Activated CD8-positive, alpha-beta T cell treated with anti-CD3 and anti-CD28 coated beads, Interleukin-2, amount 10 ng/mL, durations not matched to agents 7 days and 5 days (primary cell): ENCODE results near the gene DYNAP. TPM values are rescaled to one million over a fixed set of nuclear protein-coding genes. Genes with fewer than 3 reads are reported as not detected.

ENCODE experiments used
- ATAC-seq: fragments of 150-1000 bp; cut with Tn5 transposase; one replicate; pipeline ENCODE4 v1.10.0; 2021; ENCODE audit warnings: moderate library complexity
- CTCF ChIA-PET: fragments of 350-600 bp; sonication (Branson Sonifier 250); formaldehyde crosslinking; loops from one replicate; lab custom pipeline; 2021; ENCODE audit warnings: antibody characterized with exemption; lab: Charles Lee
- POLR2A ChIA-PET: fragments of 350-600 bp; sonication (Branson Sonifier 250); formaldehyde crosslinking; loops from one replicate; lab custom pipeline; 2021; ENCODE audit warnings: antibody characterized with exemption; lab: Charles Lee
- DNase-seq: peaks from one replicate; pipeline ENCODE4 v3.0.0-alpha.2; 2020
- H3K27ac Mint-ChIP-seq: one replicate; pipeline ENCODE4 v1.8.0; 2021; ENCODE audit warnings: mild to moderate bottlenecking, mixed read lengths
- H3K27me3 Mint-ChIP-seq: one replicate; pipeline ENCODE4 v1.8.0; 2021; ENCODE audit warnings: low read depth, mixed read lengths
- H3K36me3 Mint-ChIP-seq: one replicate; pipeline ENCODE4 v1.8.0; 2021; ENCODE audit warnings: low read depth, mixed read lengths
- H3K4me1 Mint-ChIP-seq: one replicate; pipeline ENCODE4 v1.8.0; 2021; ENCODE audit warnings: low read depth, mixed read lengths
- H3K4me3 Mint-ChIP-seq: one replicate; pipeline ENCODE4 v1.8.0; 2021; ENCODE audit warnings: mild to moderate bottlenecking, mixed read lengths
- H3K9me3 Mint-ChIP-seq: one replicate; pipeline ENCODE4 v1.8.0; 2022; ENCODE audit warnings: mixed read lengths; ENCODE audit not compliant: insufficient read depth
- total RNA-seq, 2 experiments: library from RNA; stranded (reverse); gene quantifications; one replicate each; pipeline ENCODE4 v1.2.3, GENCODE V29; 2021

DYNAP gene, protein sequence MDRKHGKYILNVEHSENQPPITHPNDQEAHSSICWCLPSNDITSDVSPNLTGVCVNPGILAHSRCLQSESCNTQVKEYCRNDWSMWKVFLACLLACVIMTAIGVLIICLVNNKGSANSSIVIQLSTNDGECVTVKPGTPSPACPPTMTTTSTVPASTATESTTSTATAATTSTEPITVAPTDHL
- total RNA-seq = not detected

DNA sequence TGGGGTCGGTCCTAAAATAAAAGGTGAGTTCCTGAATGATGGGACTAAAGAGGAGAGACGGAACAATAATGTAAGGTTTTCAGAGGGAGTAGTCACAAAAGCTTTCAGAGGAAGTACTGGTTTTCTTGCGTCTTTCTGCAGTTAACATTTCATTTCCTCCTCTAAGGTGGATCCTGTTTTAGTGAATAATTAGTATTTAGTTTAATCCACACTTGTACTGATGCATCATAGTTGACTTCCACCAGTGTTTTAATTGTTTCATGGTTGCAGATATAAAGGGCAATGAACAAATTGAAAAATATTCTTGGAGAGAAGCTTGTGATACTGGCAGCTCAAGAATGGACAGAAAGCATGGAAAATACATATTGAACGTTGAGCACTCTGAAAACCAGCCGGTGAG lies at the start of gene DYNAP:
TSS of gene DYNAP (plus strand) at position 301 of the 400 bp plus-strand sequence. CDS start at position 339, 38 bp downstream.
- Mint-ChIP-seq H3K9me3 (no peaks in the 10 kb centered on the region), H3K27ac (no peak within 1 kb of the TSS), H3K27me3 (peaks cover 2% of the 10 kb centered on the region), H3K4me3 (no peak within 1 kb of the TSS), H3K4me1 (no peaks in the 10 kb centered on the region), H3K36me3 (no peaks in the 10 kb centered on the region)
- ChIA-PET POLR2A (no interaction called here), CTCF (no interaction called here)
- no peak for DNase-seq
- no peak for ATAC-seq

DNA sequence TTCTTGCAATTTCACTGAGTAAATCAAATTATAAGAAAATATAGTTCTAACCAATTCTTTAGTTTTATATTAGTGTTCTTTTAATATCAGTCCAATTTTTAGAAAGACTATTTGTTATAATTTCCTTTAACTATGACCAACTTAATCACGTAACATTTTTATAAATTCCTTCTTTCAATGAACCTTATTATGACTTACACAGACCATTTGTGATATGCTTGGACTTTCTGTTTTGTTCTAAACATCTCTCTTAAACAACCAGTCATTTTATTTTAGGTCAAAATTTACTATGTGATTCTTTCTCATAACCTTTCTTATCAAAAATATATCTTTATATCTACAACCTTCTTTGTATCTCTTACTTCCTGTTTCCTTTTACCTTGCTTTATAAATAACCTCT lies 39.5 kb upstream of the DYNAP start:
- POLR2A ChIA-PET = no interaction called here
- H3K27ac Mint-ChIP-seq = no peak overlapping the region
- H3K9me3 Mint-ChIP-seq = peaks cover 4% of the 10 kb centered on the region
- no peak for DNase-seq
- H3K4me3 Mint-ChIP-seq = no peak overlapping the region
- H3K4me1 Mint-ChIP-seq = no peaks in the 10 kb centered on the region
- H3K36me3 Mint-ChIP-seq = no peaks in the 10 kb centered on the region
- ATAC-seq = no peak
- CTCF ChIA-PET = interaction anchor here (1.8 kb wide), 1 partner anchor 8 kb away, joined by 5 read pairs; no protein-coding TSS in a partner anchor
- H3K27me3 Mint-ChIP-seq = no peaks in the 10 kb centered on the region

DNA sequence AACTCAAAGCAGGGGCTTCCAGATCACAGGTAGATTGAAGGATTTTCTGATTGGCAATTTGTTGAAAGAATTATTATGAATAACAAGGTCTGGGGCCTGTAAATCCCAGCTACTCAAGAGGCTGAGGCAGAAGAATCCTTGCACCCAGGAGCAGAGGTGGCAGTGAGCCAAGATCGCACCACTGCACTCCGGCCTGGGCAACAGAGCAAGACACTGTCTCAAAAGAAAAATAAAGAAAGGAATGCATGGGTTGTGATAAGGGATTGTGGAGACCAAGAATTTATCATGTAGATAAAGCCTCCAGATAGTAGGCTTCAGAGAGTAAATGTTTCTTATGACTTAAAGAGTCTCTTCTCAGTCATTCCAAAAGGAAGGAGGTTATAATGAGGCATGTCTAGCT lies 35.8 kb upstream of the DYNAP start:
- POLR2A ChIA-PET = no interaction called here
- ATAC-seq (no peak), DNase-seq (no peak)
- Mint-ChIP-seq H3K27me3 (no peaks in the 10 kb centered on the region), H3K27ac (no peak overlapping the region), H3K4me3 (no peak overlapping the region), H3K9me3 (peaks cover 4% of the 10 kb centered on the region), H3K36me3 (no peaks in the 10 kb centered on the region), H3K4me1 (no peaks in the 10 kb centered on the region)
- CTCF ChIA-PET = interaction anchor here (1.0 kb wide), 1 partner anchor 332 kb away, joined by 3 read pairs; no protein-coding TSS in a partner anchor

DNA sequence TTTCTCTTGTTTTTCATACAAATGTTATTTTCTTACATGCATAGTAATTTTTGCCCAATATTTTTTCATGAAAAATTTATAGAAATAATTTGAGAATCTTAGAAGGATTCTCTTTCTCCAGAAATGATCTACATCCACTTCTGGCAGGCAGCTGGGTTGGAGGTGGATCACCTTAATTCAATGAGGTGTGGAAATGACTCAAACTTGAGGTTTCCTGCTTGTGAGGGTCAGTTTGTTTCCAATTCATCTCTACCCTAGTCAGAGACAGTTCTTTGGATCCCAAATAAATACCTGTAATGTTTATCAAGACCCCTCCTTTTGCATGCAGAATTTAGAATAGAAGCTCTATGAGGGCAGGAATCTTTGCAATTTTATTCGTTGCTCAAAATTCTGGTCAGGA lies 35.0 kb upstream of the DYNAP start:
- H3K27ac Mint-ChIP-seq = no peak overlapping the region

DNA sequence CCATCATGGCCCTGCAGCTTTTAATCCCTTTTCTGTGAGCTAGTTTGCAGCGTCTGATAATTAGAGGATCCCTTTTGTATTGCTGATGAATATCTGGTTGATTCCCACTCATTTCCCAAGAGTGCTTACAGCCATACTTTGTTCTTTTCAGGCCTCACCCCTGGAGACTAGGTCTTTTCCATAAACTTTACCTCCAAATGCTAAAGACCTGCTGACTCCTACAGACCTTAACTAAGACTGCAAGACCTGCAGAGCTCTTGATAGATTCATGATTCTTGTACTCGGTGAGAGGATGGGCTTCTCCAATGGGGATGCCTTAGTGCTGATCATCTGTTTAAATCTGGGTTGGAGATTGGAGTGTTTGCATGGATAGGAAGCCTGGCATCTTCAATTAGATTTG lies 33.1 kb upstream of the DYNAP start:
- H3K36me3 Mint-ChIP-seq = no peaks in the 10 kb centered on the region
- ATAC-seq (no peak), DNase-seq (no peak)
- no peak overlapping the region for H3K27ac Mint-ChIP-seq
- ChIA-PET POLR2A (no interaction called here), CTCF (interaction anchor here (1.0 to 1.7 kb wide), 3 partner anchors 25 to 133 kb away, joined by 3 to 6 read pairs (median 3); no protein-coding TSS in a partner anchor)
- H3K4me1 Mint-ChIP-seq = no peaks in the 10 kb centered on the region
- no peaks in the 10 kb centered on the region for H3K9me3 Mint-ChIP-seq
- H3K27me3 Mint-ChIP-seq = no peaks in the 10 kb centered on the region
- no peak overlapping the region for H3K4me3 Mint-ChIP-seq

More for the DNA sequence above, 35.0 kb upstream of the DYNAP start:
- CTCF ChIA-PET = no interaction called here
- POLR2A ChIA-PET = no interaction called here
- Mint-ChIP-seq H3K27me3 (no peaks in the 10 kb centered on the region), H3K4me1 (no peaks in the 10 kb centered on the region), H3K4me3 (no peak overlapping the region), H3K36me3 (no peaks in the 10 kb centered on the region), H3K9me3 (peaks cover 4% of the 10 kb centered on the region)
- ATAC-seq = no peak
- DNase-seq = no peak

DNA sequence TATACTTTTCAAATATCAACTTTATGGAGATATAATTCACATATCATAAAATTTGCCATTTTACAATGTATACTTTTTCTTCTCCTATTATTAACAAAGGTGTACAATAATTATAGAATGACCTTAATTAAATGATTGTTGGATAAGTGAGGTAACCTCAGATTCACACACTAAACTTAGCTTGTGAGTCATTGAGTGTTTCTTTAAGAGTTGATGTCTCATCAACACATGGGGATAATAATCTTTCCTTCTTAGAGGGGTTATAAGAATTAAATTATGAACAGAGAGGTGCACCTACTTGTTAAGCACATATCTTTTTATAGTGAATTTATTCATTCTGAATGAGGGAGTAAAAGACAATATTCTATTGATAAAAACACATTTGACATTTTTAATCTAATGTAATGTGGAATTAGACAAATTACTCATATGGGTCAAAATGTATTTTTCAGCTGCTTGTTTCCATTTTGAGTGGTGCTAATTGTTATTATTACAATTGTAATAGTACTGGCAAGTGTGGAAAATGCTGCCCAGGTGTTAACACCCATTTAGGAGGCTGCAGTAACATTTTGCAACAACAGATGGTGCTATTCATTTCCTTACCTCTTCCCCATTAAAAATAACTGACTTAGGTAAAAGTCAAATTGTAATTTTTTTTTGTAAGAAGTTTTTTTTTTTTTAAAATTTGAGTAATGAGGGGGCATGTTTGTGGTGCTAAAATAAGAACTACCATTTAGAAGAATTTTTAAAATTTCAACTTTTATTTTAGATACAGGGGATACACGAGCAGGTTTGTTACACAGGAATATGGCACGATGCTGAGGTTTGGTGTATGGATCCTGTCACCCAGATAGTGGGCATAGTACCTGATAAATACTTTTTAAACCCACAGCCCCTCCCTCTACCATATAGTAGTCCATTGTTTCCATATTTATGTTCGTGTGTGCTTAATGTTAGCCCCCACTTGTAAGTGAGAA lies 32.1 kb upstream of the DYNAP start:
- no peak for ATAC-seq
- DNase-seq = peak; percentile 24
- Mint-ChIP-seq H3K9me3 (no peaks in the 10 kb centered on the region), H3K36me3 (no peaks in the 10 kb centered on the region), H3K27me3 (no peaks in the 10 kb centered on the region), H3K4me1 (no peaks in the 10 kb centered on the region), H3K27ac (no peak overlapping the region), H3K4me3 (no peak overlapping the region)
- ChIA-PET CTCF (interaction anchor here (1.0 to 1.8 kb wide), 6 partner anchors 8 to 425 kb away, joined by 3 to 7 read pairs (median 4); no protein-coding TSS in a partner anchor), POLR2A (no interaction called here)

DNA sequence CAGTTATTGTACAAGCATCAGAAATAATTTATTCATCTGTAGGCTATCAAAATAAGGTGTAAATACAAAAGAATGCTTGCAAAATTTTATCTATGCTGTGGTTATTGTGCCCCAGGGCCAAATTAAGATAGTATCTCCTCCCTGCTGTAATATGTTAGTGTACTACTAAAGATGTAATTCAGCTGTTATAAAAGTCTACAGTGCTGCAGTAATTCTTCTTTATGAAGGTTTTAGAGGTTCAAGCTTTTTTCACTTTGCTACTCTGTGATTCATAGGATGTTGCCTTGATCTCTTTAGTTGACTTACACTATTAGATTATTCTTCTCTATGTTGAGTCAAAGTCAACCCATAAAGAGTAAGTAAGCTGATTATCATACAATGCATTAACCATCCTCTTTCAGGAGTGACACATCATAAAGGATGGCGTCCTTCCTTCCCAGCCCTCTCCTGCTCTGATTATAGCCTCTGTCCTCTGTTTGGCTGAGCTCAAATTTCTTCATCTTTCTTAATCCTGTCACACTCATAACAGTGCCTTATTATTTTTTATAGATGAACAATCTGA lies 29.3 kb upstream of the DYNAP start:
- ATAC-seq = no peak
- Mint-ChIP-seq H3K9me3 (no peaks in the 10 kb centered on the region), H3K27me3 (peaks cover 2% of the 10 kb centered on the region), H3K4me1 (no peaks in the 10 kb centered on the region), H3K36me3 (no peaks in the 10 kb centered on the region), H3K4me3 (no peak overlapping the region), H3K27ac (no peak overlapping the region)
- POLR2A ChIA-PET = no interaction called here
- no peak for DNase-seq
- CTCF ChIA-PET = interaction anchor here (1.0 kb wide), 1 partner anchor 109 kb away, joined by 3 read pairs; no protein-coding TSS in a partner anchor

DNA sequence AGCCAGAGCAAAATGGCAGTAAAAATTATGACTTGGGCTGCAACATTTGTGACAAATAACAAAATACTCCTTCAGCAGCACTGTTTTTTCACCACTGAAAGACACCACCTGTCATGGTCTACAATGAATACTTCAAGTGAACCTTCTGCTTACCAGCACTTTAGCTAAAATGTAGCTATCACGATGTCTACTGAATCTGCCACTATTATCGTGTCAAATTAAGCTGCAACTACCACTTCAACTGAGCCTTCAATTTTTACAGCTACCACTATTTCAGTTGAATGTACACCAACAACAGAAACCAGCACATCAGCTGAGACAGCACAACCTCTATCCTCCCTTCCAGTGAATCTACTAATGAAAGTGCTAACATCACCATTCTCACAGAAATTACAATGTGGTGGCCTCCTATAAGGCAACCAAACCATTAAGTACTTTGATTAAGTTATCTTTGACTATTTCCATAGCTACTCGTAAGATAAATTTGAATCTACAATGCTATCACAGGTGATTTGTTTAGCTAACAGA lies 10.8 kb upstream of the DYNAP start:
- Mint-ChIP-seq H3K27ac (no peak overlapping the region), H3K36me3 (no peaks in the 10 kb centered on the region), H3K9me3 (no peaks in the 10 kb centered on the region), H3K4me1 (no peaks in the 10 kb centered on the region), H3K4me3 (no peak overlapping the region), H3K27me3 (no peaks in the 10 kb centered on the region)
- DNase-seq (no peak), ATAC-seq (no peak)
- POLR2A ChIA-PET = no interaction called here
- CTCF ChIA-PET = no interaction called here

DNA sequence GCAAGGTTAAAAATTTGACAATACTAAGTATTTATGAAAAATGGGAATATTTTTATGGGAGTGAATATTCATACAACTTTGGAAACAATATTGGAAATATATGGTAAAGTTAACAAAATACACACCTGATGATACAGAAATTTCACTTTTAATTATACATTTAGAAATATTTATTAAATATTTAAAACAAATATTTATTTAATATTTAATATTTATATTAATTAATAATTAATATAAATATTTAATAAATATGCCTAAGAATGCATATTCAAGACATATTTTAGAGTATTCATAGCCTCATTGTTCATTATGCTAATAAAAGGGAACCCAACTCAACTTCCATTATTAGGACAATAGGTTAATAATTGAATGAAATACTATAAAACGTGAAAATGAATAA lies 7.0 kb upstream of the DYNAP start:
- no peak for DNase-seq
- H3K36me3 Mint-ChIP-seq = no peaks in the 10 kb centered on the region
- peaks cover 3% of the 10 kb centered on the region for H3K27me3 Mint-ChIP-seq
- no peaks in the 10 kb centered on the region for H3K4me1 Mint-ChIP-seq
- ChIA-PET POLR2A (no interaction called here), CTCF (no interaction called here)
- no peaks in the 10 kb centered on the region for H3K9me3 Mint-ChIP-seq
- no peak overlapping the region for H3K4me3 Mint-ChIP-seq
- ATAC-seq = no peak
- no peak overlapping the region for H3K27ac Mint-ChIP-seq

DNA sequence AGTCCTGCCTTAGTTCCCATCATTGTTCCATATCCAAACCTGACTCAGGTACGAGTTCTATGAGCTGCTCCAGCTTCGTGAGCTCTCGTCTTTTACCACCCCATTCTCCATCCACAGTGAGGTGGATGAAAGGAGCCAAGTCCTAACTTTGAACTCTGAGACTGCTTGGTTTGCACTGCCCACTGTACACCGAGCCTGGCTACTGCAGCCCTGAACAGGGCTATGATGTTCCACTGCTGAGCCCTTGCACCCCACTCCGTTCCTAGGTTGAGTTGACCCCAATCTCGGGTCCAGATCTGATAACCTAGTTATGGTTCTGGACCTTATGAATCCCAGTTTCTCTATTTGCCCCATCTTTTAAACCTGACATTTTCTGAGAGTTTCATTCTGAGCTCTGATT lies 5.3 kb upstream of the DYNAP start:
- Mint-ChIP-seq H3K9me3 (no peaks in the 10 kb centered on the region), H3K27ac (no peak overlapping the region), H3K4me1 (no peaks in the 10 kb centered on the region), H3K36me3 (no peaks in the 10 kb centered on the region), H3K27me3 (peaks cover 3% of the 10 kb centered on the region), H3K4me3 (no peak overlapping the region)
- ChIA-PET POLR2A (no interaction called here), CTCF (no interaction called here)
- no peak for ATAC-seq
- DNase-seq = no peak

DNA sequence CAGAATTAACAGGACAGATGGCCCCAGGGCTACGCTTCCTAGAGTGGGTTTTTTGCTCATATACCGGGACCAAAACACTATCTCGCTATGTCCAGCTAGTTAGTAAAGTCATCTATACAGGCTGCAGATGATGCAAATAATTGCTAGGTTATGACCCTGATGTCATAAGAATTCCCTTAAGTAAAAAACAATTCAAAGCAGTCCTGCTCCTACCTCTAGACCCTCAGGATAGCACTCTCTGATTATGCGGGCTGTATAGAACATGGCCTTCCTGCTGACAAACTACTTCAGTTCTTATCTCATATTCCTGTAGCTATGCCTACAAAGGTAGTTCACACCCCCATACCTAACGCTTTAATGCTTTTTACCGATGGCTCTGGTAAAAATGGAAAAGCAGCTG lies 13.2 kb downstream of the DYNAP start:
- CTCF ChIA-PET = interaction anchor here (1.5 kb wide), 1 partner anchor 17 kb away, joined by 3 read pairs; no protein-coding TSS in a partner anchor
- POLR2A ChIA-PET = no interaction called here
- ATAC-seq = no peak
- no peak overlapping the region for H3K4me3 Mint-ChIP-seq
- no peaks in the 10 kb centered on the region for H3K36me3 Mint-ChIP-seq
- H3K9me3 Mint-ChIP-seq = no peaks in the 10 kb centered on the region
- H3K27me3 Mint-ChIP-seq = no peaks in the 10 kb centered on the region
- no peak overlapping the region for H3K27ac Mint-ChIP-seq
- DNase-seq = no peak
- no peaks in the 10 kb centered on the region for H3K4me1 Mint-ChIP-seq
